ENCODE results near the gene CCDC33. TPM values are rescaled to one million over a fixed set of nuclear protein-coding genes. Genes with fewer than 3 reads are reported as not detected.

The CCDC33 gene
- total RNA-seq, 4 donors from 2014 or later, result 1.4 to 2.8 (median 1.7) TPM

- DNase-seq, result no peak
- TF ChIP-seq POLR2A (IDR thresholded peaks at IDR 0.05), result no peak
- TF ChIP-seq, protein P1, sequence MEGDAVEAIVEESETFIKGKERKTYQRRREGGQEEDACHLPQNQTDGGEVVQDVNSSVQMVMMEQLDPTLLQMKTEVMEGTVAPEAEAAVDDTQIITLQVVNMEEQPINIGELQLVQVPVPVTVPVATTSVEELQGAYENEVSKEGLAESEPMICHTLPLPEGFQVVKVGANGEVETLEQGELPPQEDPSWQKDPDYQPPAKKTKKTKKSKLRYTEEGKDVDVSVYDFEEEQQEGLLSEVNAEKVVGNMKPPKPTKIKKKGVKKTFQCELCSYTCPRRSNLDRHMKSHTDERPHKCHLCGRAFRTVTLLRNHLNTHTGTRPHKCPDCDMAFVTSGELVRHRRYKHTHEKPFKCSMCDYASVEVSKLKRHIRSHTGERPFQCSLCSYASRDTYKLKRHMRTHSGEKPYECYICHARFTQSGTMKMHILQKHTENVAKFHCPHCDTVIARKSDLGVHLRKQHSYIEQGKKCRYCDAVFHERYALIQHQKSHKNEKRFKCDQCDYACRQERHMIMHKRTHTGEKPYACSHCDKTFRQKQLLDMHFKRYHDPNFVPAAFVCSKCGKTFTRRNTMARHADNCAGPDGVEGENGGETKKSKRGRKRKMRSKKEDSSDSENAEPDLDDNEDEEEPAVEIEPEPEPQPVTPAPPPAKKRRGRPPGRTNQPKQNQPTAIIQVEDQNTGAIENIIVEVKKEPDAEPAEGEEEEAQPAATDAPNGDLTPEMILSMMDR (IDR thresholded peaks at IDR 0.05), result no peak
- no peaks in the 10 kb centered on the region for H3K27me3 ChIP-seq
- H3K27ac ChIP-seq, result no peak overlapping the region
- H3K36me3 ChIP-seq, result no peaks in the 10 kb centered on the region
- peaks cover 0 to 5% of the 10 kb centered on the region in 2 donors for H3K4me1 ChIP-seq
- intact Hi-C loops (cut with DNase I; ENCODE audit: low total_unique reads), result loop anchor here (5.0 to 10.0 kb wide), 2 partner anchors 248 to 390 kb away; no protein-coding TSS in a partner anchor
- no peak overlapping the region for H3K4me3 ChIP-seq
- no peaks in the 10 kb centered on the region for H3K9me3 ChIP-seq
Measured at GRCh38 chr15:74376825-74377581, 140.9 kb downstream of the CCDC33 start.

DNA sequence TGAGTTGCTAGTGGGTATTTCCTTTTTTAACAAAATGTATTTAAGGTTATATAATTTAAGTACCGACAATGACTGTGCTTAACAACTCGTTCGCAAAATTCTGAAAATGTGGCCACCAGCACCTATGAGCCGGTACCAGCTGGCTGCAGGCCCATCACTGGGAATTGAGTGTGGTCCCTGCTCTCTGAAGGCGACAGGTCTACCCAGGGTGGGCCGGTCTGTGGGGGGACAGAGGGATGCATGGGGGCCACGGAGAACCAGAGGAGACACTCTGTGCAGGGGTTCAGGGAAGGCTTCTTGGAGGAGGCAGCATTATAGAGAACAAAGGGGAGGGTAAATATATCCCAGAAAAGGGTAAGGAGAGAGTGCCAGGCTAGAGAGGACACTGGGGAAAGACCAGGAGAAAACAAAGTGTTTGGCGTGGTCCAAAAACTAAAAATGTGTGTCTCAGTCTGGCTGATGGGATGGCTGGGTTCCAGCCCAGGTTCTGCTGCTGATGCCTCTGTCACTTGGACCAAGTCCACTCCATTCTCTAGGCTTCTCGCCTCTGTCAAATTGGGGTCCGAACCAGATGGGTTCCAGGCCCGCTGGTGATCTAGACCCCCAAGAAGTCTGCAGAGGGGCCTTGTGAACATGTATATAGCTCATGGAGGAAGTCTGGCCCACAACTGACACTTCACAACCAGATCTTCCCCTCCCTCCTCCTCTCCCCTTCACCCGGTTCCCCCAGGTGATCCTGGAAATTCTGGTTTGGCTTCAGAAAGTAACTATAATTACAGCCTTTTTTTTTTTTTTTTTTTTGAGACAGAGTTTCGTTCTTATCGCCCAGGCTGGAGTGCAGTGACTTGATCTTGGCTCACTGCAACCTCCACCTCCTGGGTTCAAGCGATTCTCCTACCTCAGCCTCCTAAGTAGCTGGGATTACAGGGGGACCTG is 142.0 kb downstream of the CCDC33 start:
- Histone ChIP-seq H3K27ac (peak overlapping the region in 1 of 2 donors; percentile 25), H3K4me1 (peaks cover 0 to 5% of the 10 kb centered on the region in 2 donors), H3K9me3 (no peaks in the 10 kb centered on the region), H3K36me3 (no peaks in the 10 kb centered on the region), H3K4me3 (no peak overlapping the region), H3K27me3 (no peaks in the 10 kb centered on the region)
- intact Hi-C loops (cut with DNase I; ENCODE audit: low total_unique reads), result loop anchor here (5.0 to 10.0 kb wide), 2 partner anchors 247 to 389 kb away; no protein-coding TSS in a partner anchor
- TF ChIP-seq, protein P1 (IDR thresholded peaks at IDR 0.05), result no peak
- TF ChIP-seq POLR2A (IDR thresholded peaks at IDR 0.05), result no peak
- no peak for DNase-seq

DNA sequence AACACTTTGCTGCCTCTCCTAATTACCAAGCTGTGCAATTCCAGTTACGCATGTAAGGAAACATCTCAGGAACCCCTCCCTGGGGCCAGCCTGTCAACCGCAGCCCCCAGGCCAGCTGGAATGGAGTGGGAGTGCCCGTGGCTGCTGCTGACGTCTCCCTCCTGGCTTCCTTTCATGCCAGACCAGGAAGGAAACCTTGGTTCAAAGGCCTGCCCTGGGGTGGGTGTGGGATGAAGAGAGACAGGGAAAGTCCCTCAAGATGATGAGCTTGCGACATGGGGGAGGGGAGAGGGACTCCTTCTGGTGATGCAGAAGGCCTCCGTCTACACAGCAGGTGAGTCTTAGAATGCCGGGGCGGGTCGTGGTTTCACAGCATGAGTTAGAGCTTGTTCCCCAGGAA is 142.7 kb downstream of the CCDC33 start:
- intact Hi-C loops (cut with DNase I; ENCODE audit: low total_unique reads), result loop anchor here (5.0 to 10.0 kb wide), 2 partner anchors 246 to 388 kb away; no protein-coding TSS in a partner anchor
- TF ChIP-seq POLR2A (IDR thresholded peaks at IDR 0.05), result no peak
- no peaks in the 10 kb centered on the region for H3K27me3 ChIP-seq
- H3K4me1 ChIP-seq, result peaks cover 0 to 5% of the 10 kb centered on the region in 2 donors
- peak overlapping the region in 1 of 2 donors; percentile 25 for H3K27ac ChIP-seq
- no peaks in the 10 kb centered on the region for H3K9me3 ChIP-seq
- no peak overlapping the region for H3K4me3 ChIP-seq
- no peaks in the 10 kb centered on the region for H3K36me3 ChIP-seq
- peak in 1 of 2 donors; percentile 46 for DNase-seq

- intact Hi-C loops (cut with DNase I; ENCODE audit: low total_unique reads), result no loop called here
- no peaks in the 10 kb centered on the region for H3K36me3 ChIP-seq
- no peaks in the 10 kb centered on the region for H3K4me1 ChIP-seq
- H3K27ac ChIP-seq, result no peak overlapping the region
- H3K27me3 ChIP-seq, result no peaks in the 10 kb centered on the region
- no peaks in the 10 kb centered on the region for H3K9me3 ChIP-seq
- TF ChIP-seq, protein P1 (IDR thresholded peaks at IDR 0.05), result no peak
- TF ChIP-seq POLR2A (IDR thresholded peaks at IDR 0.05), result no peak
- no peak for DNase-seq
- H3K4me3 ChIP-seq, result no peak overlapping the region
Measured at GRCh38 chr15:74380361-74381189, 144.4 kb downstream of the CCDC33 start.

GRCh38 chr15:74381190-74381453 is 145.0 kb downstream of the CCDC33 start:
- Histone ChIP-seq H3K4me3 (no peak overlapping the region), H3K4me1 (no peaks in the 10 kb centered on the region), H3K27ac (no peak overlapping the region), H3K27me3 (no peaks in the 10 kb centered on the region), H3K9me3 (no peaks in the 10 kb centered on the region), H3K36me3 (no peaks in the 10 kb centered on the region)
- TF ChIP-seq POLR2A (IDR thresholded peaks at IDR 0.05), result no peak
- TF ChIP-seq, protein P1 (IDR thresholded peaks at IDR 0.05), result no peak
- DNase-seq, result no peak
- intact Hi-C loops (cut with DNase I; ENCODE audit: low total_unique reads), result no loop called here

All from uterus (tissue), 4 donors.